ENCODE data around the gene NT5DC3. TPM values are rescaled to one million over a fixed set of nuclear protein-coding genes. Genes with fewer than 3 reads are reported as not detected.

NT5DC3 gene
- total and polyA plus RNA-seq, 4 donors: 3.6 to 104 (median 26.2) TPM

DNA sequence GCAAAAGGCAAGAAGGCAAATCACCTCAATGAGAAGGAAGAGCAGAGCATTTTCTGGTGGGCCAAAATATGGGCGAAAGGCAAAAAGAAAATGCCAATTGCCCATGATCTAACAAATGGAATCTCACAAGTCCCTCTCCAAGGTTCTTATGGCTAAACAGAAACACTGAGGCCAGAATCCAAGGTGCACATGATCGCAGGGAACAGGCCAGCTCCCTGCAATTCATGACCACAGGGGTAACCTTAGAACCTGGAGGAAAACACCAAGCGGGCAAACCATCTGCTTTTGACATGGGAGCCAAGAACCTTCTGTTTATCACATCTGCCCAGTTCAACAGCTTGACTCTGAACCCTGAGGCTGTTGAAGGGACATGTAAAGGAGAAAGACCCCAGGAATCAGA, 60.0 kb downstream of the NT5DC3 start:
- no peaks in the 10 kb centered on the region for H3K9me3 ChIP-seq (ENCODE audit: control insufficient read depth, low read length)
- intact Hi-C loops (cut with DNase I): no loop called here
- H3K27me3 ChIP-seq (ENCODE audit: control insufficient read depth in 1 of 2, insufficient read depth in 2 of 2, low read length in 1 of 2): no peaks in the 10 kb centered on the region
- WGBS, 2 donors: 92 to 98% methylated on average over 3 of the region's 3 CpGs
- ATAC-seq (ENCODE audit: low FRiP score) (no peak), DNase-seq (no peak)
- no peaks in the 10 kb centered on the region for H3K4me1 ChIP-seq (ENCODE audit: control insufficient read depth in 1 of 2, insufficient read depth in 2 of 2, low read length in 2 of 2)
- H3K36me3 ChIP-seq (ENCODE audit: control insufficient read depth in 1 of 2, insufficient read depth in 2 of 2, low read length in 1 of 2): peaks cover 18 to 25% of the 10 kb centered on the region in 2 donors
- H3K27ac ChIP-seq (ENCODE audit: low read depth in 1 of 2, low read length in 2 of 2): no peak overlapping the region
- no peak overlapping the region for H3K4me3 ChIP-seq (ENCODE audit: low read length in 2 of 2)

DNA sequence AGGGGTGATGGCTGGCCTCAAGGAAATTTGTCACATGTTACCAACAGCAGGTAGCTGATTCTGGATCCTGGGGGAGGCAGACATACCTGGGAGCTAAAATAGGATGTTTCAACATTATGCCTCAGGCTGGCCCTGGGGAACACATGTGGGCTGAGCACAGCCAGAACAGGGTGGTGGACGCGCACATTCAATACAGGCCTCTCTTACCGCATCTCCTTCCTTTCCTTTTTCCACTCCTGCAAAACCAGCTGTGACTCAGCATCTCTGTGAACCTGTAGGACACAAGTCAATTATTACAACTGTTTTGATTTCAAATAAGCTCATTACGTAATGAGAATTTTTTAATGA, 61.0 kb downstream of the NT5DC3 start:
- DNase-seq: no peak
- ATAC-seq (ENCODE audit: low FRiP score): no peak
- Histone ChIP-seq H3K27me3 (ENCODE audit: control insufficient read depth in 1 of 2, insufficient read depth in 2 of 2, low read length in 1 of 2) (no peaks in the 10 kb centered on the region), H3K27ac (ENCODE audit: low read depth in 1 of 2, low read length in 2 of 2) (no peak overlapping the region), H3K36me3 (ENCODE audit: control insufficient read depth in 1 of 2, insufficient read depth in 2 of 2, low read length in 1 of 2) (peaks cover 16 to 24% of the 10 kb centered on the region in 2 donors), H3K9me3 (ENCODE audit: control insufficient read depth, low read length) (no peaks in the 10 kb centered on the region), H3K4me1 (ENCODE audit: control insufficient read depth in 1 of 2, insufficient read depth in 2 of 2, low read length in 2 of 2) (no peaks in the 10 kb centered on the region), H3K4me3 (ENCODE audit: low read length in 2 of 2) (no peak overlapping the region)
- 91 to 95% methylated on average over 4 of the region's 4 CpGs for WGBS, 2 donors
- intact Hi-C loops (cut with DNase I): no loop called here

- DNase-seq (no peak), ATAC-seq (ENCODE audit: low FRiP score) (no peak)
- no peak overlapping the region for H3K4me3 ChIP-seq (ENCODE audit: low read length in 2 of 2)
- H3K27ac ChIP-seq (ENCODE audit: low read depth in 1 of 2, low read length in 2 of 2): no peak overlapping the region
- peaks cover 16 to 21% of the 10 kb centered on the region in 2 donors for H3K36me3 ChIP-seq (ENCODE audit: control insufficient read depth in 1 of 2, insufficient read depth in 2 of 2, low read length in 1 of 2)
- intact Hi-C loops (cut with DNase I): no loop called here
- no peaks in the 10 kb centered on the region for H3K4me1 ChIP-seq (ENCODE audit: control insufficient read depth in 1 of 2, insufficient read depth in 2 of 2, low read length in 2 of 2)
- H3K27me3 ChIP-seq (ENCODE audit: control insufficient read depth in 1 of 2, insufficient read depth in 2 of 2, low read length in 1 of 2): no peaks in the 10 kb centered on the region
- 72 to 73% methylated on average over 7 of the region's 7 CpGs for WGBS, 2 donors
- no peaks in the 10 kb centered on the region for H3K9me3 ChIP-seq (ENCODE audit: control insufficient read depth, low read length)
Measured at GRCh38 chr12:103779410-103780092, 61.5 kb downstream of the NT5DC3 start.

DNA sequence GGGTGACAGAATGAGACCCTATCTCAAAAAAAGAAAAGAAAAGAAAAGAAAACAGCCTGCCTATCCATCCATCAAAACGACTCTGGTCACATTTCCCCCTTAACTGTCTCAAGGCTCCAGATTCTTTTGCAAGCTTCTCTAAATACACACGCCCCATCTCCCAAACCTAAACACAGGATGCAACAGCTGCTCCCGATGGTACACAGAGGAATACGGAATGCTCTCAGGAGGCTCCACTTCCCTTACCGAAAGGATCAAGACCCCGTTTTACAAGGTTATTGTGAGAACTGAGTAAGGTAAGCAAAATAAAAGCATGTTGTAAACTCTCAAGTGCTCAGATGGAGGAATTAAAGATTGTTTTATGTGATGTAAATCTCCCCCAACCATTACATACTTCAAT, 62.3 kb downstream of the NT5DC3 start:
- H3K4me3 ChIP-seq (ENCODE audit: low read length in 2 of 2): no peak overlapping the region
- peaks cover 16% of the 10 kb centered on the region in 2 donors for H3K36me3 ChIP-seq (ENCODE audit: control insufficient read depth in 1 of 2, insufficient read depth in 2 of 2, low read length in 1 of 2)
- no peaks in the 10 kb centered on the region for H3K27me3 ChIP-seq (ENCODE audit: control insufficient read depth in 1 of 2, insufficient read depth in 2 of 2, low read length in 1 of 2)
- DNase-seq (no peak), ATAC-seq (ENCODE audit: low FRiP score) (no peak)
- H3K4me1 ChIP-seq (ENCODE audit: control insufficient read depth in 1 of 2, insufficient read depth in 2 of 2, low read length in 2 of 2): no peaks in the 10 kb centered on the region
- intact Hi-C loops (cut with DNase I): no loop called here
- WGBS, 2 donors: 67 to 68% methylated on average over 6 of the region's 6 CpGs
- H3K27ac ChIP-seq (ENCODE audit: low read depth in 1 of 2, low read length in 2 of 2): no peak overlapping the region
- H3K9me3 ChIP-seq (ENCODE audit: control insufficient read depth, low read length): no peaks in the 10 kb centered on the region

- WGBS, 2 donors: 78 to 82% methylated on average over 10 of the region's 10 CpGs
- ATAC-seq (ENCODE audit: low FRiP score): no peak
- no peaks in the 10 kb centered on the region for H3K4me1 ChIP-seq (ENCODE audit: control insufficient read depth in 1 of 2, insufficient read depth in 2 of 2, low read length in 2 of 2)
- H3K27ac ChIP-seq (ENCODE audit: low read depth in 1 of 2, low read length in 2 of 2): no peak overlapping the region
- H3K36me3 ChIP-seq (ENCODE audit: control insufficient read depth in 1 of 2, insufficient read depth in 2 of 2, low read length in 1 of 2): peaks cover 13 to 17% of the 10 kb centered on the region in 2 donors
- DNase-seq: no peak
- H3K9me3 ChIP-seq (ENCODE audit: control insufficient read depth, low read length): no peaks in the 10 kb centered on the region
- H3K27me3 ChIP-seq (ENCODE audit: control insufficient read depth in 1 of 2, insufficient read depth in 2 of 2, low read length in 1 of 2): no peaks in the 10 kb centered on the region
- intact Hi-C loops (cut with DNase I): loop anchor here (5.0 kb wide), 2 partner anchors 62 to 102 kb away; no protein-coding TSS in a partner anchor
- H3K4me3 ChIP-seq (ENCODE audit: low read length in 2 of 2): no peak overlapping the region
Measured at GRCh38 chr12:103774977-103775560, 66.0 kb downstream of the NT5DC3 start.

DNA sequence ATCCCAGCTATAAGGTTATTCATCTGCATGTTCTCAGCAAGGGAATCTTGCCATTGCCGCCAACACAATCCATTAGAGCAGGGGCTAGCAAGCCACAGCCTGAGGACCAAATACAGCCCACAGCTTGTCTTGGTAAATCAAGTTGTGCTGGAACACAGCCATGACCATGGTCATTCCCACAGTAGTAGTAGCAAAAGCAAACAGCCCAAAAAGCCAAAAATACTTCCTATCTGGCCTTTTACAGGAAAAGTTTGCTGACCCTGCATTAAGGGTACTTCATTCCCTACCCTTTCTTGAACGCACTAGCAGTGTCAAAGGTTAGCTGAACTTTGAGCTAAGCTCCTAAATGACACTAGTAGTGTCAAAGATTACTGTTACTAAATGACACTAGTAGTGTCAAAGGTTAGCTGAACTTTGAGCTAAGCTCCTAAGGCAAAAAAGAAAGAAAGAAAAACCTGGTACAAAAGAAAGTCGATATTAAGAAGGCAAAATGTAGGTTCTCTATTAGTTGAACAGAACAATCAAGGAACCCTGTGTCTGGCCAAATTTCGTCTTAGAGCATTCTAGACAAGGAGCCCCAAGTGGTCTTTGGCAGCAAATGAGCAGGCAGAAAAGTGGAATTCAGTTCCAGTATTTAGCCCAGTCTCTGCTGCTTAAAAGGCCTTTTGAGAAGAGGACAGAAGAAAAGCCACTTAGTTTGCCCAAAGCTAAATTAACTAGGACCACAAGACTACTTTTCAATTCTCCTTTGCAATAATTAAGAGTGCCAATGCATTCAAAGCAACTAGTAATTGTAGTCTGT, 67.7 kb downstream of the NT5DC3 start:
- Histone ChIP-seq H3K4me3 (ENCODE audit: low read length in 2 of 2) (no peak overlapping the region), H3K9me3 (ENCODE audit: control insufficient read depth, low read length) (no peaks in the 10 kb centered on the region), H3K36me3 (ENCODE audit: control insufficient read depth in 1 of 2, insufficient read depth in 2 of 2, low read length in 1 of 2) (peaks cover 14 to 19% of the 10 kb centered on the region in 2 donors), H3K4me1 (ENCODE audit: control insufficient read depth in 1 of 2, insufficient read depth in 2 of 2, low read length in 2 of 2) (no peaks in the 10 kb centered on the region), H3K27ac (ENCODE audit: low read depth in 1 of 2, low read length in 2 of 2) (no peak overlapping the region), H3K27me3 (ENCODE audit: control insufficient read depth in 1 of 2, insufficient read depth in 2 of 2, low read length in 1 of 2) (no peaks in the 10 kb centered on the region)
- ATAC-seq (ENCODE audit: low FRiP score): peak; percentile 7
- 30 to 31% methylated on average over 4 of the region's 4 CpGs for WGBS, 2 donors
- no peak for DNase-seq
- intact Hi-C loops (cut with DNase I): loop anchor here (5.0 kb wide), 2 partner anchors 64 to 104 kb away; no protein-coding TSS in a partner anchor

DNA sequence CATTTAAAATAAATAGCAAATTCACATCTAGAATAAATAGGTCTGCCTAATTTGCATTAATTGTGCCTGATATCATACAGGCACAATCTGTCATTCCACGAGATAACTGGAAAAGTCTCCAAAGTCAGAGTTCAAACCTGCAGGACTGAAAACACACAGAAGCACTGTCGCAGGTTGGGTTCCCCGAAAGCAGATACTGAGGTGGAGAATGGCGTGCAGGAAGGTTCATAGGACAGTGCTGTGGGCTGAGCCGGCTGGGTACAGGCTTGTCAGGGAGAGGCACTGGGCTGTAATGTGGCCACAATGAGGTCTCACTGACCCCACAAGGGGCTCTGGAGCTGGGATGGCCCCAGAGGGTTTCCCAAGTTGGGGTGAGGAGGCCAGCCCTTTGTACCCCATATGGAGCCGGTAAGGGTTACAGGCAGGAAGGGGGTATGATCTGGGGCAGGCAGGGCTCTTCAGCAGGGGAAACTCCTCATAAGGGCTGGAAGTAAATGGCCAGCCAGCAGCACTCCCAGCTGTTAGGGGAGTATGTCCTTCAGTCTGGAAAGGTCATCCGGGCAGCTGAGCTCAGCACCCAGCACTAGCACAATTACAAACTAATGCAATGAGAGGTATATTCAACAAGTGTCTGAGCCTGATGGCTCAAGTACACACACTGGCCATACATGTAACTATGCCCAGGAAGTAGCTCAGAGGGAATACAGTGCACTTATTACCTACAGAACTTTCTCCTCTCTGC, 68.5 kb downstream of the NT5DC3 start:
- Histone ChIP-seq H3K4me1 (ENCODE audit: control insufficient read depth in 1 of 2, insufficient read depth in 2 of 2, low read length in 2 of 2) (no peaks in the 10 kb centered on the region), H3K36me3 (ENCODE audit: control insufficient read depth in 1 of 2, insufficient read depth in 2 of 2, low read length in 1 of 2) (peaks cover 9 to 17% of the 10 kb centered on the region in 2 donors), H3K27me3 (ENCODE audit: control insufficient read depth in 1 of 2, insufficient read depth in 2 of 2, low read length in 1 of 2) (no peaks in the 10 kb centered on the region), H3K27ac (ENCODE audit: low read depth in 1 of 2, low read length in 2 of 2) (no peak overlapping the region), H3K9me3 (ENCODE audit: control insufficient read depth, low read length) (no peaks in the 10 kb centered on the region), H3K4me3 (ENCODE audit: low read length in 2 of 2) (no peak overlapping the region)
- ATAC-seq (ENCODE audit: low FRiP score) (peak; percentile 21), DNase-seq (no peak)
- 80 to 91% methylated on average over 7 of the region's 7 CpGs for WGBS, 2 donors
- intact Hi-C loops (cut with DNase I): loop anchor here (5.0 kb wide), 2 partner anchors 65 to 105 kb away; no protein-coding TSS in a partner anchor

GRCh38 chr12:103771466-103771865, 69.6 kb downstream of the NT5DC3 start:
- intact Hi-C loops (cut with DNase I): loop anchor here (2.0 to 5.0 kb wide), 3 partner anchors 66 to 106 kb away; no protein-coding TSS in a partner anchor
- DNase-seq (no peak), ATAC-seq (ENCODE audit: low FRiP score) (peak; percentile 80)
- H3K27ac ChIP-seq (ENCODE audit: low read depth in 1 of 2, low read length in 2 of 2): no peak overlapping the region
- H3K36me3 ChIP-seq (ENCODE audit: control insufficient read depth in 1 of 2, insufficient read depth in 2 of 2, low read length in 1 of 2): peaks cover 6 to 11% of the 10 kb centered on the region in 2 donors
- H3K4me1 ChIP-seq (ENCODE audit: control insufficient read depth in 1 of 2, insufficient read depth in 2 of 2, low read length in 2 of 2): no peaks in the 10 kb centered on the region
- no peaks in the 10 kb centered on the region for H3K27me3 ChIP-seq (ENCODE audit: control insufficient read depth in 1 of 2, insufficient read depth in 2 of 2, low read length in 1 of 2)
- WGBS, 2 donors: 12 to 17% methylated on average over 3 of the region's 3 CpGs
- H3K4me3 ChIP-seq (ENCODE audit: low read length in 2 of 2): no peak overlapping the region
- no peaks in the 10 kb centered on the region for H3K9me3 ChIP-seq (ENCODE audit: control insufficient read depth, low read length)
